GM19395 (cell line): ENCODE results near the gene MYH14.
"Not testable (repeated sequence)": the region's sequence is repeated elsewhere in the genome, so short reads cannot be mapped to it uniquely, and the experiment has no call there.

Experiments used
- ATAC-seq: cut with Tn5 transposase; IDR thresholded peaks from one replicate; pipeline ENCODE4 v1.9.1; 2021; ENCODE audit warnings: mild to moderate bottlenecking, moderate library complexity; ENCODE audit not compliant: unreplicated experiment

The MYH14 gene

DNA sequence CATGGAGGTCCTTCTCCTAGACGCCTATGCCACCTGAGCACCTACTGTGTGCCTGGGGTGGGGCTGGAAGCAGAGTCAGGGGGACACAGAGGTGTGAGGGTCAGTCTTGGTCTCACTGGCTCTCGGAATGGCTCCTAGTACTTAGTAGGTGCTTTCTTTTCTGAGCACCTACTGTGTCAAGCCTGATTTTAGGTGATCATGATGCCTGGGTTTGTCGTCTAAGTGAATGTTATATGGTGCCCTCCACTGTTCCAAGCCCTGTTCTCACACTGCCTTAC lies 20.0 kb downstream of the MYH14 start:
- ATAC-seq = no peak

DNA sequence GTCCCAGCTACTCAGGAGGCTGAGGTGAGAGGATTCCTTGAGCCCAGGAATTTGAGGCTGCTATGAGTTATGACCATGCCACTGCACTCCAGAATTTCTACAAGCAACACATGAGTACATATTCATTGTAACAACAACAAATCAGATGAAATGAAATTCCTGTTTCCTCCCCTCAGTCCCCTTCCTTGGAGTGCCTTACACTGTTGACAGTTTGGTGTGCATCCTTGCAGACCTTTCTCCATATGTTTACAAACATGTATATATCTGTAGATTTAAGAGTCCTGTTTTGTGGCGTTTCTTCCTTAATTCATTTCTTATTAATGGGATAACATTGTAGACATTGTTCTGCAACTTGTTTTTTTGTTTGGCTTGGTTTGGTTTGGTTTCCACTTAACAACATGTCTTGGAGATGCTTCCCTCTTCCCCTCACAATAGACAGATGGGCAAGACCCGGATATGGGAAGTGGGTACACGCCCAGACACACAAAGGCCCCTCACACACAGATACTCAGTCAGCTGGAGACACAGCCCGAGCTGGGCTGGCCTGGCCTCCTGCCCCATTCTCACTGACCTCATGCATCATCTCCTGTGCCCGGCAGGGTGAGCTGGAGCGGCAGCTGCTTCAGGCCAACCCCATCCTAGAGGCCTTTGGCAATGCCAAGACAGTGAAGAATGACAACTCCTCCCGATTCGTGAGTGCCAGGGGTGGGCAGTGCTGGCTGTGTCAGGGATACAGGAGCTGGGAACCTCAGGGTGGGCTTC lies 21.7 kb downstream of the MYH14 start:
- no peak for ATAC-seq

DNA sequence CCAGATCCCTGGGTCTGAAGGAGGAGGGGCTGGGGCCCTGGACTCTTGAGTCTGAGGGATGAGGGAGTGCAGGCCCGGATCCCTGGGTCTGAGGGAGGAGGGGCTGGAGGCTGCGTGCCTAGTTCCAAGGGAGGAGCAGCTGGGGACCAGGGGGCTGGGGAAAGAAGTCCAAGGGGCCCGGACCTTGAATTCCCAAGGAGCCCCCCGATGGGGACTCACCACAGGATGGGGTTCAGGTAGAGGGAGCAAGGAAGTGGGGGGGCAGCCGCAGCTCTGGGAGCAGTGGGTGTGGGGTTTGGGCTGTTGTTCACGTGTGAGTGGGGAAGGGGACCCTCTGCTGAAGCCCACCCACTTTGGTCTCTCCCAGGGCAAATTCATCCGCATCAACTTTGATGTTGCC lies 23.1 kb downstream of the MYH14 start:
- ATAC-seq = no peak

DNA sequence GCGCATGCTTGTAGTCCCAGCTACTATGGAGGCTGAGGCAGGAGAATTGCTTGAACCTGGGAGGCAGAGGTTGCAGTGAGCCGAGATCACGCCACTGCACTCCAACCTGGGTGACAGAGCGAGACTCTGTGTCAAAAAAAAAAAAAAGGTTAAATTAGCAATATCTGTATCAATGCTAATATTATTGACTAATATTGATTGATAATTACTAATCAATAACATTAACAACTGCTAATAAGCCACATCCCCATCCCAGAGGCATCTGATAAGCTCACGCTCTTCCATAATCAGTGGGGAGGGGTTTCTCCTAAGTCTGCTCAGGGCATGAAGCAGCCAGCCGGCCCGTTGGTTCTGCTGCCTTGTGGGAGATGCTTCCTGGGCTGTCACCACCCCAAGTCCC lies 24.7 kb downstream of the MYH14 start:
- ATAC-seq = not testable (repeated sequence)

DNA sequence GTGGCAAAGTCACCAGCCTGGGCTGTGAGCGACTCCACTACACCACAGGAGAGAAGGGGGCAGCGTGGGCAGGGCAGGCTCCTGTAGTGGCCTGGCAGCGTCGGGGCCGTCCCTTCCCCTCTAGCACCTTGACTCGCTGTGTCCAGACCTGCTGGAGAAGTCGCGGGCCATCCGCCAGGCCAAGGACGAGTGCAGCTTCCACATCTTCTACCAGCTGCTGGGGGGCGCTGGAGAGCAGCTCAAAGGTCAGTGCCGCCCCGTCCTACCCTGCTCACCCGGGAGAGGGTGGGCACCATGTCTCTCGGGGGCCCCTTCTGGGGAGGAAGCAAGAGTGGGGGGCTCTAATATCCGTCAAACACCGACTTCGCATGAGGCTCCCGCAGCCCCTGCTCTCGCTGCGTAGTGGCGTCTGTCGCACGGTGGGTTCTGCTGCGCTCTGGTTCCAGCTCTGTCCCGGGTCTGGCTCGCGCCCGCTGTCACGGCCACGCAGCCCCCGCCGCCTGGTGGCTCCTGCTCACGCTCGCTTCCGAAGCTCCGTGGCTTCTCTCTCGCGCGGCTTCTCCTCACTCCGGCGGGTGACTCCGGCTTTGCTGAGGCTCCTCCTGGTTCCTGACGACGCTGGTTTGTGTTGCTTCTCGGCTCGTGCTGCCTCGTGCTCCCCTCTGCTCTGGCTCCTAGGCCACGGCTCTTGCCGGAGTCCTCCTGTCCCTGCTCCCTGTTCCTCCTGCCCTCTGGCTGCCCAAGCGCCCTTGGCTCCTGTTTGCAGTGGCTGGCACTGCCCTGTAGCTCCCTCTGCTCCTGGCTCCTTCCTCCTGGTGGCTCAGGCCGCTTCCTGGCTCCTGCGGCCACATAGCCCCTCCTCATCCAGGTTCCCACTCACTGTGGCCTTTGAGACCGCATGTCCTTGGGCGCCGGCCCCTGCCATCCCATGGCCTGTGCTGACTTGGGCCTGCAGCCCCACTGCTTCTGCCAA lies 27.2 kb downstream of the MYH14 start:
- ATAC-seq = no peak

DNA sequence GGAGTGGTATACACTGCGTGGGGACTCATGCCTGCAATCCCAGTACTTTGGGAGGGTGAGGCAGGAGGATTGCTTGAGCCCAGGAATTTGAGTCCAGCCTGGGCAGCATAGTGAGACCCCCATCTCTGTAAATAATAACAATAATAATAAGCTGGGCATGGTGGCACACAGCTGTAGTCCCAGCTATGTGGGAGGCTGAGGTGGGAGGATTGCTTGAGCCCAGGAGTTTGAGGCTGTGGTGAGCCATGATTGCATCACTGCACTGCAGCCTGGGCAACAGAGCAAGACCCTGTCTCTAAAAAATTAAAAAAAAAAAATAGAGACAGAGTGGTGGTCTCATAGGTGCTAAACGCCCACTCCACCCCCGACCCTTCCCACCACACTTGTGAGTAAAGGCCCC lies 28.0 kb downstream of the MYH14 start:
- ATAC-seq = not testable (repeated sequence)

DNA sequence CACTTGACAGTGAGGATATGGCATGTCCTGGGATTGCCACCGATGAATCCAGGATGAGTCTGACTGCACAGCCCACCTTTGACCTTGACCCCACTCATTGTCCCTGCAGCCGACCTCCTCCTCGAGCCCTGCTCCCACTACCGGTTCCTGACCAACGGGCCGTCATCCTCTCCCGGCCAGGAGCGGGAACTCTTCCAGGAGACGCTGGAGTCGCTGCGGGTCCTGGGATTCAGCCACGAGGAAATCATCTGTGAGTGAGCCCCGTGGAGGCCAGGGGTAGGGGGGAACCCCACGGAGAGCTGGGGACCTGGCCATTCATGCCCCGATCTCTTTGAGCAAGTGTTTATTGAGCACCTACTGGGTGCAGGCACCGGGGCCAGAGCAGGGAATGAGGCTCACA lies 28.4 kb downstream of the MYH14 start:
- ATAC-seq = no peak

DNA sequence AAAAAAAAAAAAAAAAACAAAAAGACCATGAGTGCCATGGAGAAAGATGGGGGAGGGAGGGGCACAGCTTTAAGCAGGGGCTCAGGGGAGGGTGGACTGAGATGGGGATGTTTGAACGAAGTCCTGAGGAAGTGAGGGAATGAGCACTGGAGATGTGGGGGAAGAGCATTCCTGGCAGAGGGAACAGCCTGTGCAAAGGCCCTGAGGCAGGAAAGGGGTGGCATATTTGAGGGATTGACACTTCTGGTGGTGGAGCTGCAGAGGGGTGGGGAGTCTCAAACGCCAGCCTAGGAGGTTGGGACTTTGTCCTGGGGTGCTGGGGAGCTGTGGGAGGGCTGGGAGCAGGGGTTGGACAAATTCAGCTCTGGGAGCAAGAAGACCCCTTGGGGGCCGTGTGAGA lies 29.2 kb downstream of the MYH14 start:
- no peak for ATAC-seq

DNA sequence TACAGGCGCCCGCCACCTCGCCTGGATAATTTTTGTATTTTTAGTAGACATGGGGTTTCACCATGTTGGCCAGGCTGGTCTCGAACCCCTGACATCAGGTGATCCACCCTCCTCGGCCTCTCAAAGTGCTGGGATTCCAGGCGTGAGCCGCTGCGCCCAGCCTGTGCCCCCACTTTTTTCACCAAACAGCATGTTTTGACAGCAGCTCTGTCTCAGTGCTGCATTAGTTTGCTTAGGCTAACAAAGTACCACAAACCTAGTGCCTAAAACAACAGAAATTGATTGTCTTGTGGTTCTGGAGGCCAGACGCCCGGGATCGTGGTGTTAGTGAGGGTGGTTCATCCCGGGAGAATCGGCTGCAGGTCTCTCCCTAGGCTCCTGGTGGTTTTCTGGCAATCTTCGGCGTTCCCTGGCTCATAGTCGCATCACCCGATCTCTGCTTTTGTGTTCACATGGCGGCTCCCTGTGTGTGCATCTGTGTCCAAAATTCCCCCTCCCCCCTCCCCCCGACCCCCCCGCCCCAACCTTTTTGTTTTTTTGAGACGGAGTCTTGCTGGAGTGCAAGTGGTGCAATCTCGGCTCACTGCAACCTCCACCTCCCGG lies 30.0 kb downstream of the MYH14 start:
- ATAC-seq = no peak

DNA sequence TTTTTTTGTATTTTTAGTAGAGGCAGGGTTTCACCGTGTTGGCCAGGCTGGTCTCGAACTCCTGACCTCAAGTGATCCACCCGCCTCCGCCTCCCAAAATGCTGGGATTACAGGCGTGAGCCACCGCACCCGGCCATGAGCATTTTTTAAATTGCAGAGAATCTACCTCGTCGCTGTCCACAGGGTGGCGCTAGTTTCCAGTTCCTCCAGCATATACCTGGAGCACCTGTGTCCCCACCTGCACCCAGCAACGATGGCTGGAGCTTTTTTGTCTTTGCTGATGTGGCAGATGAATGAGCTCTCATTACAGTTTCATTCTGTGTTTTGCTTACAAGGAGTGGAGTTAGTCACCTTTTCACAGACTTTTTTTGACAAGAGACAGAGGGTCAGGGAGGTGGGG lies 34.1 kb downstream of the MYH14 start:
- not testable (repeated sequence) for ATAC-seq

DNA sequence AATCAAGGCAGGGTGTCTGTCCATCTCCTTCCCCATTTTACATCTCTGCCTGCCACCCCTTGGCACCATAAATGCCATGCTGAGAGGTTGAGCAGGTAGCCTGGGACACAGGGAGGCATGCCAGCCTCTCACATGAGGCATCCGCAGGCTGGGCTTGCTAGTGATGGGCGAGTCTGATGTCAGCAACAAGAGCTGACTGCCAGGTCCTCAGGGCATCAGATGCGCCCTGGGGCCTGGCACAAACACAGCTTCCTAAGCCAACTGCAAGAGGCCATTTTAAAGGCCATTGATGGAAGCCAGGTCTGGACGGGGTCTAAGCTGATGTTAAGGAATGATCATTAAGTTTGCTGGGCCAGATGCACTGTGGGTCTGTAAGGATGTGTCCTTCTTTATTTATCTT lies 34.6 kb downstream of the MYH14 start:
- no peak for ATAC-seq

DNA sequence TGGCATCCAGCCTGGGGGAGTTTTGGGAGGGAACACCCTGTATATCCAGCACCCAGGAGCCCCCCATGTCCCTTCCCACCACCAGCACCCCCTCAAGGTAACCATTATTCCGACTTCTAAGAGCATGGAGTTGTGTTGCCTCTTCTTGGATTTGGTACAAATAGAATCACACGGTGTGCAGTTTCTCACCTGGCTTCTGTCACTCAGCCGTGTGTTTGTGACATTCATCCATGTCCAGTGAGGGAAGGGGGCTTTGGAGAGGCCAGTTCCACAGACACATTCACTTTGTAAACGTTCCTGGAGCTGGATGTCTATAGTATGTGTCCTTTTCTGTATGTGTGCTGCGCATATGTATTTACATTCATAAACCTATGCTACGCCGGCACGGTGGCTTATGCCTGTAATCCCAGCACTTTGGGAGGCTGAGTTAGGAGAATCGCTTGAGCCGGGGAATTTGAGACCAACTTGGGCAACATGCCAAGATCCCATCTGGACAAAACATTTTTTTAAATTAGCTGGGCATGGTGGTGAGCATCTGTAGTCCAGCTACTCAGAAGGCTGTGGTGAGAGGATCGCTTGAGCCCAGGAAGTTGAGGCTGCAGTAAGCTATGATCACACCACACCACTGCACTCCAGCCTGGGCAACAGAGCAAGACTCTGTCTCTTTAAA lies 36.6 kb downstream of the MYH14 start:
- ATAC-seq = no peak

DNA sequence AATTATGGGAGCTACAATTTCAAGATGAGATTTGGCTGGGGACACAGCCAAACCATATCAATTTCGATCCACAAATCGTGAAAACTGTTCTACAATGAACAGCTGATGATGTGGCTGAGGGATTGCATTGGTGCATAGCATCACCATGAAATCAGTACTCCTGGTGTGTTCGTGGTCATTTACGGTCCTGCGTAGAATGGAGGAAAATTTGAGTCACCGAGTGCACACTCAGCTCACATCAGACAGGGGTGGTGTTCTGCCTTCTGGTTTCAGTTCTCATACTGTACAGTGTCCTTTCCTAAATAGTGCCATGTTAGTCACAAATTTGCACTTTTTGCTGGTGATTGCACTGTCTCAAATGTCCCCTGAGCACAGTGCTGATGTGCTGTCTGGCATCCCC lies 39.2 kb downstream of the MYH14 start:
- ATAC-seq = no peak

DNA sequence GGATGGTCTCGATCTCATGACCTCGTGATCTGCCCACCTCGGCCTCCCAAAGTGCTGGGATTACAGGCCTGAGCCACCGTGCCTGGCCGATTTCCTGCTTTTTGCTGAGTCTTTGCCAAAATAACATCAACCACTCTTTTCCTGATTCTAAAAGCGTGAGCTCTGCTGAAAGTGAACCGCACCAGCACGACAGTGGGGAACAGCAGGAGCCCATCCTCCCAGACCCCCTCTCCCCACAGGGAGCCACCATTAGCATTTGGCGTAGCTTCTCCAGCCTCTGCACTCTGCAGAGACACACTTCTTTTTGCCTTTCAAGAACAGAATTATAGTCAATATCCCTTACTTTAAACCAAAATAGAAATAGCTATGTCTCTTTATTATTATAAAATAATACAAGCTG lies 41.3 kb downstream of the MYH14 start:
- ATAC-seq = no peak

DNA sequence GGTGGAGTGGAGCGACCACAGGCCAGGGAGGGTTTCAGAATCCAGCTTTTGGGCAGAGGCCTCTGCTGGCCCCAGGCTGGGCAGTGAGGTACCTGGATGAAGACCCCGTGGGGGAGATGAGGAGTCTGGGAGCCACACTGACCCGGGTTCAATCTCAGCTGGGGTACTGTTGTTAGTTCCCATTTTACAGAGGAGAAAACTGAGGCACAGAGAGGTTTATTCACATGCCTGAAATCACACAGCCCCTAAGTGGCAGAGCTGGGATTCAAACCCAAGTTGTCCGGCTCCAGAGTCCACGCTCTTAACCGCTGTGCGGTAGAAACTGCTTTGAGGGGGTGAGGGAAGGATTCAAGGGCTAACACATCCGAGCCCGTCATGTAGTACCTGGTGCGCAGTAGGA lies 45.0 kb downstream of the MYH14 start:
- ATAC-seq = no peak

DNA sequence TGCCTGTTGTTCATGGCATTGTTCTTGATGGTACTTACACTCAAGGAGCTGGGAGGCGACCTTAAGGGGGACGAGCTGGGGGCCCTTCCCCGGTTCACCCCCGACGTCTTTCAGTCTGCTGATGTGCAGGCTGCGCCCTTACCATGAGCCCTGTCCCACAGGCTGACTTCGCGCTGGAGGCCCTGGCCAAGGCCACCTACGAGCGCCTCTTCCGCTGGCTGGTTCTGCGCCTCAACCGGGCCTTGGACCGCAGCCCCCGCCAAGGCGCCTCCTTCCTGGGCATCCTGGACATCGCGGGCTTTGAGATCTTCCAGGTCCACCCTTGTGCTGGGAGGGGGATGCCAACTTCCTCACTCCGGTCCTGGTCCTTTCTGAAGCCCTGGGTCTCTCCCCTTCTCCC lies 45.4 kb downstream of the MYH14 start:
- ATAC-seq = no peak

DNA sequence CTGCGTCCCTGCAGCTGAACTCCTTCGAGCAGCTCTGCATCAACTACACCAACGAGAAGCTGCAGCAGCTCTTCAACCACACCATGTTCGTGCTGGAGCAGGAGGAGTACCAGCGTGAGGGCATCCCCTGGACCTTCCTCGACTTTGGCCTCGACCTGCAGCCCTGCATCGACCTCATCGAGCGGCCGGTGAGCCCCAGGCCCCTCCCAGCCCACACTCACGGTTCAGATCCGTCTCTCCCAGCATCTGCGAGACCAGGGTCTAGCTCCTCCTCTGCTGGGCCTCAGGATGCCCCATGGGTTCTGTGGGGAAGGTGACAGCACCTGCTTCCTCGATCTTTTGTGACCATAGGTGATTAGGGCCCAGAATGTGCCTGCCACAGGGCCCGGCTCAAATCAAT lies 46.2 kb downstream of the MYH14 start:
- no peak for ATAC-seq

DNA sequence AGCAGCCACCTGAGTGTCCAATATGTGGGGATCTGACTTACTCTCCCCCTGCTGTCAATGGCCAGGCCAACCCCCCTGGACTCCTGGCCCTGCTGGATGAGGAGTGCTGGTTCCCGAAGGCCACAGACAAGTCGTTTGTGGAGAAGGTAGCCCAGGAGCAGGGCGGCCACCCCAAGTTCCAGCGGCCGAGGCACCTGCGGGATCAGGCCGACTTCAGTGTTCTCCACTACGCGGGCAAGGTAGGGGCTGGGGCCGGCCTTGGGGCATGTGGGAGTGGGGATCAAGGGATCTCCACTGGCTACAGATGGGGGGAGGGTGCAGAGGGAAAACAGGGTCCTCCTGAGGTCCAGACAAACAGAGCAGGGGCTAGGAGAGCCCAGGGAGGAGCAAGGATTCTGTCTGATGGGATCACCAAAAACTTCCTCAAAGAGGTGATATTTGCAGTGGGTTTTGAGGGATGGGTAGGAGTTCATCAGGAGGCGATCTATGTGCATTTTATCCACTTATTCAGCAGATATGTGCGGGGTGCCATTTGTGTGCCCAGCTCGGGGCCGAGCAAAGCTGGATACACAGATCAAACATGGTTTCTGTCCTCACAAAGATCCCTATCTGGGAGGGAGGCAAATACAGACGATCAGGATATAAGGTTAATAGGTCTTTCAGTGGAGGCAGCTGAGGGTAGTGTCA lies 47.2 kb downstream of the MYH14 start:
- ATAC-seq = no peak

DNA sequence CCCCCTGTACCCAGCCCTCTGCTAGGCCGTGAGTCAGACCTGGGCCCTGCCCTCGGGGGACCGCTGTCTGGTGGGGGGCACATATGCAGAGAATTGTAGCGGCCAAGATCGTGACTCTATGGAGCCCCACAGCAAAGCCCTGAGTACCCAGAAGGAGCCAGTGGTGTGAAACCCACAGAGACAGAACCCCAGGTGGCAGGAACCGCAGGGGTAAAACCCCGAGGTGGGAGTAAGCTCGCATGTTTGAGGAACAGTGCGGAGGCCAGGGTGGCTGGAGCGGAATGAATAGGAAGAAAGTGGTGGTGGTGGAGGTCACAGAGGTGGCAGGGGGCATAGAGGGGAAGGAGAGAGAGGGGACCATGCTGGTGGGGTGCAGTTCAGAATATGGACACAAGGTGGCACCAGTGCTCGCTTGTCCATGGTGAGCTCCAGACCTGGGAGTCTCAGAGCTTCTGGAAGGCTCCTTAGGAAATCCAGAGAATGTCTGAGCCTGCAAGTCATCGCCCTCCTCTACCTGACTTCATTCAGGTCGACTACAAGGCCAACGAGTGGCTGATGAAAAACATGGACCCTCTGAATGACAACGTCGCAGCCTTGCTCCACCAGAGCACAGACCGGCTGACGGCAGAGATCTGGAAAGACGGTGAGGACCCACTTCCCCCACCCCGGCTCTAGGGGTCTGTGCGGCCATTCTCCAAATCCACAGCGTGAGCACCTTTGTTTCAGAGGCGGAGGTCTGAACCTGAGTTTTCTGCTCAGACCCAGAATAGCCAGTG lies 48.9 kb downstream of the MYH14 start:
- no peak for ATAC-seq

DNA sequence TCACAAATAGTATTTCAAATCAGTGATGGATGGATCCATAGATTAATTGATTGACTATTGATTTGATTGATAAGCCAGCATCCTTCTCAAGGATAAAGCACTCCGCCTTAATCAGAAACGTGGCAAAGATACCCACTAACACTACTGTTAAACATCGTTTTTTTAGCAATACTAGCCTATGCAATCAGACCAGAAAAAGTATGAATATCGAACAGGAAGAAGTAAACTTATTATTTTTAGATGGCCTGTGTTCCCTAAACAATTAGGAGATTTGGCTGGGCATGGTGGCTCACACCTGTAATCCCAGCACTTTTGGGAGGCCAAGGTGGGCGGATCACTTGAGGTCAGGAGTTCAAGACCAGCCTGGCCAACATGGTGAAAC lies 49.5 kb downstream of the MYH14 start:
- no peak for ATAC-seq
